Measurements from ENCODE around the gene MARCHF5.

The MARCHF5 gene

GRCh38 chr10:92274071-92274470 lies 16.9 kb upstream of the MARCHF5 start:
- no peaks in the 10 kb centered on the region for H3K27me3 ChIP-seq
- no peak overlapping the region for H3K4me3 ChIP-seq (ENCODE audit: low read depth in 1 of 2, low read length in 1 of 2)
- H3K9me3 ChIP-seq = no peaks in the 10 kb centered on the region
- H3K27ac ChIP-seq = no peak overlapping the region
- no peaks in the 10 kb centered on the region for H3K4me1 ChIP-seq (ENCODE audit: control insufficient read depth in 1 of 2, insufficient read depth in 1 of 2, low read depth in 1 of 2, low read length in 1 of 2)
- H3K36me3 ChIP-seq = no peaks in the 10 kb centered on the region
- TF ChIP-seq, protein P1, sequence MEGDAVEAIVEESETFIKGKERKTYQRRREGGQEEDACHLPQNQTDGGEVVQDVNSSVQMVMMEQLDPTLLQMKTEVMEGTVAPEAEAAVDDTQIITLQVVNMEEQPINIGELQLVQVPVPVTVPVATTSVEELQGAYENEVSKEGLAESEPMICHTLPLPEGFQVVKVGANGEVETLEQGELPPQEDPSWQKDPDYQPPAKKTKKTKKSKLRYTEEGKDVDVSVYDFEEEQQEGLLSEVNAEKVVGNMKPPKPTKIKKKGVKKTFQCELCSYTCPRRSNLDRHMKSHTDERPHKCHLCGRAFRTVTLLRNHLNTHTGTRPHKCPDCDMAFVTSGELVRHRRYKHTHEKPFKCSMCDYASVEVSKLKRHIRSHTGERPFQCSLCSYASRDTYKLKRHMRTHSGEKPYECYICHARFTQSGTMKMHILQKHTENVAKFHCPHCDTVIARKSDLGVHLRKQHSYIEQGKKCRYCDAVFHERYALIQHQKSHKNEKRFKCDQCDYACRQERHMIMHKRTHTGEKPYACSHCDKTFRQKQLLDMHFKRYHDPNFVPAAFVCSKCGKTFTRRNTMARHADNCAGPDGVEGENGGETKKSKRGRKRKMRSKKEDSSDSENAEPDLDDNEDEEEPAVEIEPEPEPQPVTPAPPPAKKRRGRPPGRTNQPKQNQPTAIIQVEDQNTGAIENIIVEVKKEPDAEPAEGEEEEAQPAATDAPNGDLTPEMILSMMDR (IDR thresholded peaks at IDR 0.05) = no peak

DNA sequence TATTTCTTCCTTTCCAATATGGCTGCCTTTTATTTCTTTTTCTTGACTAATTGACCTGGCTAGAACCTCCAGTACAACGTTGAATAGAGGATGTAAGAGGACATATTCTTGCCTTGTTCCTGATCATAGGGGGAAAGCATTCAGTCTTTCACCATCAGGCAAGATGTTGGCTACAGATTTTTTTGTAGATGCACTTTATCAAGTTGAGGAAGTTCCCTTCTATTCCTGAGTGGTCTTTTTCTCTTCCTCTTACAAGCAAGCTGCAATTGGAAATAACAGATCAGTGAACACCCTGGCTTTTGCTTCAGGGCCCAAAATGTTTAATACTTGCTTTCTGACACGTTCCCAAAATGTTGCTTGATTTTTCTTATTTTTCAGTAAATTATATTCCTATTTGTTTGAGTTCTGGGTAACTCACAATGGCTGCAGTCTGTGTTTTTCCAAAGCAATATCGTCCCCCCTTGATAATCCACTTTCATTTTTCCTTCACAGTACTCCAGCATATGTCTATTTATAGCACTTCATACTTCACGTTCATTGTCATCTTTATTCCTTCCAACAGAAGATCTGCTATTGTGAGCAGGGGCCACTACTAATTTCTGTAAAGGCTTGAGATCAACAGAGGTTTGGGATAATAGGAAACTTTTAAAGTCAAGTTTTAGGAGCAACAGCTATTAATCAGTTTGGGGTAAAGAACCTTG lies 11.8 kb upstream of the MARCHF5 start:
- TF ChIP-seq, protein P1 (IDR thresholded peaks at IDR 0.05) = no peak
- H3K4me1 ChIP-seq (ENCODE audit: control insufficient read depth in 1 of 2, insufficient read depth in 1 of 2, low read depth in 1 of 2, low read length in 1 of 2) = no peaks in the 10 kb centered on the region
- no peaks in the 10 kb centered on the region for H3K9me3 ChIP-seq
- no peaks in the 10 kb centered on the region for H3K36me3 ChIP-seq
- H3K27me3 ChIP-seq = no peaks in the 10 kb centered on the region
- no peak overlapping the region for H3K27ac ChIP-seq
- H3K4me3 ChIP-seq (ENCODE audit: low read depth in 1 of 2, low read length in 1 of 2) = no peak overlapping the region

DNA sequence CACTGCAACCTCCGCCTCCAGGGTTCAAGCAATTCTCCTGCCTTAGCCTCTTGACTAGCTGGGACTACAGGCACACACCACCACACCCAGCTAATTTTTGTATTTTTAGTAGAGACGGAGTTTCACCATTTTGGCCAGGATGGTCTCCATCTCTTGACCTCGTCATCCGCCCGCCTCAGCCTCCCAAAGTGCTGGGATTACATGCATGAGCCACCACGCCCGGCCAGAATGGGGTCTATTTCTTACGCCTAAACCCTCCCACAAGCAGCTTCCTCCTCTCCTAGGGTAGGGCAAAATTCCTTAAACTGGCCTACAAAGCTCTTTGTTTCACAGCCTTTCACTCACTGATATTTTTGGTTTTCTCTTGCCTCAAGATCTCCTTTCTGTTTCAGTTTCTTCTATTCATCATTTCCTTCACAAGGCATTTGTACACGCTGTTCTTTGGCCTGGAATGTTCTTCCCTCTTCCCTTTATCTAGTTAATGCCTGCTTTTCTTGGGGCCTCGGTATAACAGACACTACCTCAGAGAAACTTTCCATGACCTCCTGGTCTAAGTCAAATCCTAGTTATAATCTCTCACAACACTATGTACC lies 6.8 kb upstream of the MARCHF5 start:
- no peaks in the 10 kb centered on the region for H3K9me3 ChIP-seq
- H3K27ac ChIP-seq = no peak overlapping the region
- no peaks in the 10 kb centered on the region for H3K27me3 ChIP-seq
- no peaks in the 10 kb centered on the region for H3K36me3 ChIP-seq
- H3K4me3 ChIP-seq (ENCODE audit: low read depth in 1 of 2, low read length in 1 of 2) = no peak overlapping the region
- TF ChIP-seq, protein P1 (IDR thresholded peaks at IDR 0.05) = no peak
- H3K4me1 ChIP-seq (ENCODE audit: control insufficient read depth in 1 of 2, insufficient read depth in 1 of 2, low read depth in 1 of 2, low read length in 1 of 2) = no peaks in the 10 kb centered on the region

DNA sequence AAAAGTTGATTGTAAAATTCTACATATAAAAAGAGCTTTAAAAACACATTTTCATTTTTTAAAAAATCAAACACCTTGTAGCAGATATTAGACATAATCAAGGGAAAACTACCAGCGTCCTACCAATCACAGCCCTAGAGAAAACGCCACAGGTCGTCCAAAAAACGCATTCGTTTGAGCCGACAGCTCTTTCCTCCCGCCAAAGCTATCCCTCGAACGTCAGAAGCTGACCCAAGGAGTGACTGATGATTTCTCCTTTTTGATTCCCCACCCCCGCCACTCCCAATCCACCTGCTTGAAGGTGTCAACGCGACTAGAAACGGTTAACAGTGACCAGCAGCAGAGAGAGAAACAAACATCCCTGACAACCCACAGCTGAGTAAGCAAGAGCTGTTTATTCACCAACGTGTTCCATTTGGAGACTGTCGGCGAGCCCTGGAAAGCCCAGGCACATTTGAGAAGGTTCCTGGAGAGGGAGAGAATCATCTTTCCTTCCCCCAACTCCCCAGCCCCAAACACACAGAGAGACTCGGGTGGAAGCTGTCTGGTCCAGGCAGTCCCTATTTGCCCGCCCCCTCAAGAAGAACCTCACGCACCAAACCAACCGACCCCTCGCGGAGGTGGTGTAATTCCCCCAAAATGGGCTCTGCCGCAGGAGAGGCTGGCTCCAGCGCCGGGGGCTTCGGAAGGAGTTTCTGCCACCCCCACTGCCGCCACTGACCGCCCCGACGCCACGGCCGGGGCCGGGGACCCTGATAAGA lies 711 bp upstream of the MARCHF5 start:
- TF ChIP-seq, protein P1 (IDR thresholded peaks at IDR 0.05) = no peak
- H3K4me1 ChIP-seq (ENCODE audit: control insufficient read depth in 1 of 2, insufficient read depth in 1 of 2, low read depth in 1 of 2, low read length in 1 of 2) = peaks cover 20 to 23% of the 10 kb centered on the region in 2 experiments
- H3K4me3 ChIP-seq (ENCODE audit: low read depth in 1 of 2, low read length in 1 of 2) = peak overlapping the region; percentile 76 to 97

DNA sequence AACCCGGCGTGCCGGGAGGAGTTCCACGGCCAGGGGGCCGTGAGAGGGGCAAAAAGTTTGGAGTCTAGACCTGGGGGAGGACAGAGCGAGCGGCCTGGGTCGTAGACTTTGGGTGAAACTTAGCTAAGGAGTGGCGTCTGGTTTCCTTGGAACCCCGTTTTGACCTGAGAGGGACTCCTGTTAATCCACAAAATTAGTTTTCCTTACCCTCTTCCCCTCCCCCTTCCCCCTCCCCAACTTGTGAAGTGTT lies 574 bp downstream of the MARCHF5 start:
- Histone ChIP-seq H3K36me3 (peaks cover 5% of the 10 kb centered on the region), H3K27me3 (no peaks in the 10 kb centered on the region), H3K4me1 (ENCODE audit: control insufficient read depth in 1 of 2, insufficient read depth in 1 of 2, low read depth in 1 of 2, low read length in 1 of 2) (peaks cover 20 to 23% of the 10 kb centered on the region in 2 experiments), H3K9me3 (no peaks in the 10 kb centered on the region), H3K4me3 (ENCODE audit: low read depth in 1 of 2, low read length in 1 of 2) (peak overlapping the region; percentile 76 to 97), H3K27ac (peak overlapping the region; percentile 89)
- TF ChIP-seq, protein P1 (IDR thresholded peaks at IDR 0.05) = no peak

More for the DNA sequence above, 711 bp upstream of the MARCHF5 start:
- H3K27me3 ChIP-seq = no peaks in the 10 kb centered on the region
- H3K9me3 ChIP-seq = no peaks in the 10 kb centered on the region
- peak overlapping the region; percentile 89 for H3K27ac ChIP-seq
- H3K36me3 ChIP-seq = peaks cover 5% of the 10 kb centered on the region
